Skin epidermis (tissue), 12 donors: ENCODE data around the gene CDK17.
"Not testable (repeated sequence)": the region's sequence is repeated elsewhere in the genome, so short reads cannot be mapped to it uniquely, and the experiment has no call there.

Source experiments
- H3K27ac ChIP-seq, 21 experiments: fragments of 200-600 bp; sonication (generic) in 11 of 21; one replicate each; pipeline ENCODE4 v1.5.0; 2020; ENCODE audit warnings: mild to moderate bottlenecking in 3 of 21, inconsistent platforms in 2 of 21, moderate library complexity in 2 of 21
- H3K4me3 ChIP-seq, 7 experiments: fragments of 200-600 bp; sonication (generic) in 2 of 7; one replicate each; pipeline ENCODE4 v1.5.0; 2020; ENCODE audit warnings: inconsistent platforms in 2 of 7, mild to moderate bottlenecking in 2 of 7, moderate library complexity in 1 of 7

The CDK17 gene

DNA sequence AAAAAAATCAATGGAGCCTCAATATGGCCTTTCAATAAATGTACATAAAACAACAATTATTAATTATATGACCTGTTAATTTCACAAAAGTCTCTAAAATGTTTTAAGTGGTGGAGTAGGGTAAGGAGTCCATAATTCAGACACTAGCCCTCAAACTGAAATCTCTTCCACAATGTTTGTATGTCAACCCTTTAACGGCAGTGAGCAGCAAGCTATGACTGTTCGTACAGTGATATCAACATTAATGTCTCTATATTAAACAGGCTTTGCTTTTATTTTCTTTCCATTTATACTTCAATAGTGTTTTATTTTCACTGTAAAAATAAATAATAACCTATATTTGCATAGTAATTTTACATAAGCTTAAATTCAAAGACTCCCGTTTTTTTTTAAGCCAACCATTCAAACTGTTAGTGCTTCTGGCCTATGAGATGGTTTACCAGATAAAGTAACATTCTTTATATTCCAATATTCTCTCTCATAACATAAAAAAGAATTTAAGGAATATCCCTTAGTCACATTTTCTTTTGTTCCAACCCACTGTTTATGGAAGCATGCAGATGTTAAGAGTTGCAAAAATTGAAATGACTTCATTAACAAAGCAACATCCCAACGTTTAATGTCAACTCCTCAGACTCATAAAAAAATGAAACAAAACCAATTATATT lies 2.3 kb downstream of the CDK17 start:
- H3K27ac ChIP-seq = peak overlapping the region in 18 of 21 experiments; percentile 95 to 100 (median 99)
- peak overlapping the region in 6 of 7 experiments; percentile 70 to 100 (median 92) for H3K4me3 ChIP-seq

DNA sequence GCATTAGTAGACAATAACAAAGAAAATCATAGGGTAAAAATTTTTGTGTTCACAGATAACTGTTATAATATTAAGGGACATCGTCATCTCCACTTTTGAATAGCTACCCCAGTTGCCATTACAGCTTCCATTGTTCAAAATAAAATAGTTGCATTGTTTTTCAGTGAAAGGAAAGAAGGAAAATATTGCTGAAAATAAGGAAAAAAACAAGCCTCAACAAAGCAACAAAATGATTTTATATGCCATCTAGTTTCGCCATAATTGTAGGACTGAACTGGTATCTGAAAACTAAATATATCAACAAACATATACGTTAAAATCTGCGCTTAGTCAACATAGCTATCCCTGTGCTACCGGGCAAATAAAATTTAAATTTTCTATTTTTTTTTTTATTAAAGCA lies 3.3 kb downstream of the CDK17 start:
- no peak overlapping the region for H3K4me3 ChIP-seq
- H3K27ac ChIP-seq = peak overlapping the region in 4 of 21 experiments; percentile 39 to 99 (median 99)

DNA sequence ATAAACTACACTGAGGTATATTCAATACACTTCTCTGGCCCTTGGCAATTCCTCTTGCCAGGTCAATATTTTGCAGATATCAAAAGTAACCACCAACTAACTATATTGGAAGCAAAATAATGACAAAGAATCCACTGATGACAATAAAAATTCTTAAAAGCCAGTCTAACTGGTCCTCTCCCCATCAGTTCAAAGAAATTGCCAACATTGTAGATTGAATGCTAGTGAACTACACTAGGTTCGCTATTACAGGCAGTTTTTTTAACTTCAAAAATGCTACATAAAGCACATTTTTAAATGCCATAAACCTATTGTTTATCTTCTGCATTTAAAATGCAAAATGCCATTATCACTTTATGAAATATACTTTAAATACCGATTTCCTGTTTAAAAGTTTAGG lies 4.0 kb downstream of the CDK17 start:
- Histone ChIP-seq H3K27ac (peak overlapping the region in 2 of 21 experiments; percentile 11 to 17), H3K4me3 (no peak overlapping the region)

DNA sequence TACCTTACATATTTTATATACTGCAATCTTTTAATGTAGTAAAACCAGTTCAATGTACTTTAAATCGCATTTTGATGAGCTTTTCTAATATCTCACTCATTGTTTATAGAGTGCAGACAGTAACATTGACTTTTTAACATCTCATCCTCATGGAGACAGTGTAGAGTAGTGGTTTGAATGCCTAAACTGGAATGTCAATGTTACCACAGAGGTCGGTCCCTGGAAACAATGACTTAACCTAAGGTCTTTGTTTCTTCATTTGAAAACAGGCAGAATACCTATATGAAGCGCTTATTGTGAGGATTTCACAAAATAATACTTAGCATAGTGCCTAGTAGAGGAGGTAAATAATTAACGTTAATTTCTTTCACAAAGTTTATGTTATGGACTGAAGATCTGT lies 5.0 kb downstream of the CDK17 start:
- no peak overlapping the region for H3K4me3 ChIP-seq
- no peak overlapping the region for H3K27ac ChIP-seq

DNA sequence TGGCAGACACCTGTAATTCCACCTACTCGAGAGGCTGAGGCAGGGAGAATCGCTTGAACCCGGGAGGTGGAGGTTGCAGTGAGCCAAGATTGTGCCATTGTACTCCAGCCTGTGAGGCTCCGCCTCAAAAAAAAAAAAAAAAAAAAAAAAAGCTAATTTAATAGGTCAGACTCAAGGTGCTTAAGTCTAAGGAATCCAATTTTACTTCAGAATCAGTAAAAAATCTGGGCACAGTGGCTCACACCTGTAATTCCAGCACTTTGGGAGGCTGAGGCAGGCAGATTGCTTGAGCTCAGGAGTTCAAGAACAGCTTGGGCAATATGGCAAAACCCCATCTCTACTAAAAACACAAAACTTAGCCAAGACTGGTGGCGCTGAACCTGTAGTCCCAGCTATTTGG lies 7.0 kb downstream of the CDK17 start:
- not testable (repeated sequence) for H3K27ac ChIP-seq, H3K4me3 ChIP-seq

DNA sequence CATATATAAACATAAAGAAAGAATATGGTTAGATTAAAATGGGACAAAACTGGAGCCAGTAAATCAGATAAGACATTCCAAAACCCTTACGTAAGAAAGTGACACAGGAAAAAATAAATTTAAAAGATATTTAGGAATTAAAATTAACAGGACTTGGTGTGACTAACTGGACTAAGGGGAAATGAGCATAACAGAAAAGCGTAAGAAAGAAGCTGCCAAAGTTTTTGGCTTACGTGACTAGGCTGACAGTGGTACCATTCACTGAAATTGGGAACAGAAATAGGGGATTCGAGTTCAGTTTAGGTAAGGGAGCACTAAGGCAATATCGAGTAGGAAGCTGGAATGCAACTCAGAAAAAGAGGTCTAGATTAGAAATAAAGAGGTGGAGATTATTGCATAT lies 7.8 kb downstream of the CDK17 start:
- H3K27ac ChIP-seq = no peak overlapping the region
- no peak overlapping the region for H3K4me3 ChIP-seq

DNA sequence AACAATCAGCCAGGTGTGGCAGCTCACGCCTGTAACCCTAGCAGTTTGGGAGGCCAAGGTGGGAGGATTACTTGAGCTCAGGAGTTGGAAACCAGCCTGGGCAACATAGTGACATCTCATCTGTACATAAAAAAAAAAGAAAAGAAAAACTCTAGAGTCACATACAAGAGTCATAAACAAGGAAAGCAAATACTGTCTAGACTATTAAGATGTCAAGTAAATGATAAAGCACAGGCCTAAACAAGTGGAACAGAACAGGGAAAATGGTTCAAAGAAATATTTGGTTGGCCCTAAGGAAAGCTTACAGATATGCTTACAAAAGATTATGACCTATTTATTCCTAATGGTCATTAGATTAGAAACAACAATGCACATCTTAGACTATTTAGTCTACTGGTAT lies 12.3 kb downstream of the CDK17 start:
- Histone ChIP-seq H3K27ac (no peak overlapping the region), H3K4me3 (no peak overlapping the region)

DNA sequence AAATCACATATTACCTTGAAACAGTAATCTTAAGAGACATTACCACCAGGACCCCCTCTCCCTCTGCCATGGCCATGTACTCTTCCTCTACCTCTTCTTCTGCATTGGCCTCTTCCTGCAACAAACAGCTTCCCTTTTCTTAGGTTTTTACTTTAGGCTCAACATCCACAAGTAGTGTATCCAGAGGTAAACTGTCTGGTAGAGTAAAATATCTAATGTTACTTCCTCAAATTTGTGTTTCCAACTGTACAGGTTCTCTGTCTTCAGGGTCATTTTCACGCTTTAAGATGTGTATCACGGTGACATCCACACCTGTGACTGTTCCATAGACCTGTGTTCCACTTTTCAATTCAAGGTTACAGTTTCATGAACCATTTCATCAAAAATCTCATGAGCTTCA lies 13.4 kb downstream of the CDK17 start:
- no peak overlapping the region for H3K4me3 ChIP-seq
- no peak overlapping the region for H3K27ac ChIP-seq

DNA sequence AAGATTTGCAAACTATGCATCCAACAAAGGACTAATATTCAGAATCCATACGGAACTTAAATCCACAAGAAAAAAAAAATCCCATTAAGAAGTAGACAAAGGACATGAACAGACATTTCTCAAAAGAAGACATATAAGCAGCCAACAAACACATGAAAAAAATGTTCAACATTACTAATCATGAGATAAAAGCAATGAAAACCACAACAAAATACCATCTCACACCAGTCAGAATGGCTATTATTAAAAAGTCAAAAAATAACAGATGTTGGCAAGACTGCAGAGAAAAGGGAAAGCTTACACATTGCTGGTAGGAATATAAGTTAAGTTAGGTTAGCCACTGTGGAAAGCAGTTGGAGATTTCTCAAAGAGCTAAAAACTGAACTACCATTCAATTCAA lies 16.2 kb downstream of the CDK17 start:
- no peak overlapping the region for H3K4me3 ChIP-seq
- H3K27ac ChIP-seq = peak overlapping the region in 2 of 21 experiments; percentile 5 to 30

DNA sequence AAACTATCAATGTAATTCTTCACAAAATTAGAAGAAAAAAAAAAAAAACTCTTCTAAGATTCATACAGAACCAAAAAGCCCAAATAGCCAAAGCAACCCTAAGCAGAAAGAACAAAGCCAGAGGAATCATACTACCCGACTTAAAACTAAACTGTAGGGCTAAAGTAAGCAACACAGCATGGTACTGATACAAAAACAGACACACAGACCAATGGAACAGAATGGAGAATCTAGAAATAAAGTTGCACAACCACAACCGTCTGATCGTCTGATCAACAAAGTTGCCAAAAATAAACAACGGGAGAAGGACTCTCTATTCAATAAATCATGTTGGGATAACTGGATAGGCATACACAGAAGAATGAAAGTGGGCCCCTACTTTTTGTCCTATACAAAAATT lies 16.9 kb downstream of the CDK17 start:
- no peak overlapping the region for H3K4me3 ChIP-seq

DNA sequence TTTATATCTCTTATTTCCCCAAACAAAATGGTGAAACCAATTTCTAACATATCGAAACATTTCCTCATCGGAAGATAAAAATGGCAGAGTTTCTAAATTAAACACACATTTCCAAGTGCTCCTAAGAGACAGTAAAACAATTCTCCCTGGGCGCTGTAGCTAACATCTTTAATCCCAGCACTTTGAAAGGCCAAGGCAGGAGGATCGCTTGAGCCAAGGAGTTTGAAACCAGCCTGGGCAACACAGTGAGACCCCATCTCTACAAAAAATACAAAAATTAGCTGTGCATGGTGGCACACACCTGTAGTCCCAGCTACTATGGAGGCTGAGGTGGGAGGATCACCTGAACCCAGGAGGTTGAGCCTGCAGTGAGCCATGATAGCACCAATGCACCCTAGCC lies 20.5 kb downstream of the CDK17 start:
- not testable (repeated sequence) for H3K27ac ChIP-seq, H3K4me3 ChIP-seq

More for the DNA sequence above, 16.9 kb downstream of the CDK17 start:
- H3K27ac ChIP-seq = peak overlapping the region in 3 of 21 experiments; percentile 5 to 30 (median 11)

DNA sequence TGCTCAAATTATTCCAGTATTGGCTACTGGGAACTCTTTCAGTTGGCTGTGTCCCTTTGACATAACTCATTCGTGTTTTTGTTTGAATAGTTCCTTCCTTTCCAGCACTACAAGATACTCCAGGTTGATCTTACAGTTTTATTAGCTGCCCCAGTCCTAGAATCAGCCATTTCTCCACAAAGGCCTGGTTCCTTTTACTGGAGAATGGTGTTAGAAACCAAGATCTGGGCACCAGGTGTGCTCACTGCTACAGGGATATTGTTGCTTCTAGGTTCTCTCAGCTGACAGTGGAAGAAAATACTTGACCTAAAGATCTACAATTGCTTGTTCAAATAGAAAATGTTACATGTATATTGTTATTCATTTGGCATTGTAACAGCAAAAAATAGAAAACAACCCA lies 21.9 kb downstream of the CDK17 start:
- Histone ChIP-seq H3K27ac (peak overlapping the region in 2 of 21 experiments; percentile 21 to 41), H3K4me3 (no peak overlapping the region)

DNA sequence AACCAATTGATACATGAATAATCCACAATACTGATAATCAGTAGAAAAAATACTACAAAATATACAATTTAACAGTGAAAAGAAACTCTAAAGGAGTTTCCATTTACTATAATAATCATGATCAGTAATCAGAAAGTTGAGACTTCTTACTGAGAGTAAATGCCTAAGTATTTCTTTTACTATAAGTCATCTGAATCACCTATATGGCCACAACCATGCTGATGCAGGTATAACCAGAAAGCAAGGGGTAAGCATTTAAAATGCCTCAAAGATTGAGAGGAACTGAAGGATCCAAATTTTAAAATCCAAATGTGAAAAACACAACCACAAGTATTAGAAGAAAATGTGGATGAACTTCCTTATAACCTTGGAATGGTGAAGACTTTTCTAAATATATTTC lies 23.4 kb downstream of the CDK17 start:
- Histone ChIP-seq H3K27ac (peak overlapping the region in 2 of 21 experiments; percentile 4 to 64), H3K4me3 (no peak overlapping the region)

DNA sequence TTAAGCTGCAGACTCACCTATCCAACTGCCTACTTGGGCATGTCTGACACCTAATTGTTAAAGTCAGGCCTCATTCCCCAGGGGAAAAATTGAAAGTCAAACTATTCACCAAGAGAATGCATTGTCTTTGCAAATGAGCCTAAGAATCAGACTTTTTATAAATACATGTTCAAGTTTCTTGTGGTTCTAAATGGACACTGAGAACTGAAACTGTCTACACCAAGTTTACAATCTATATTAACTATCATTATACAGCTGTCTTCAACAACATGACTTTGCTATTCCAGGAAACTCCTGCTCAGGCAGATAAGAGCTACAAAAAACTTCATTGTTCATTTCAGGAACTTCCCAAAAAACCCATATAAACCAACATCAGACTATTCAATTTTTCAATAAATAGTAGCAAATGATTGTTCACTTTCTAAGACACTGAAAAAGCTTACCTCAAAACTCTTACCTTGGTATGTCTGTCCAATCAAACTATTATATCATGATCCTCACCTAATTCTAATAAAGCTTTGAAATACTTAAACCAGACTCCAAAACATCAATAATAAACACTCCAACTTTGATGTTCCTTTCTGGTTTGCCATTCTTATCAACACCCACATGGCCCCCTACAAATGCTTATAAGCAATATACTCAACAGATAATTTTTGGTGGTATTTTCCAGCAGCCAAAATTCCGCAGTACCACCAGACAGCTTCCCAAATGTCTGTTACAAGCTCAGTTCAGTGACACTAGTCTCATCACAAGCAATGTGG lies 24.2 kb downstream of the CDK17 start:
- H3K27ac ChIP-seq = peak overlapping the region in 3 of 21 experiments; percentile 17 to 44 (median 39)
- H3K4me3 ChIP-seq = no peak overlapping the region

DNA sequence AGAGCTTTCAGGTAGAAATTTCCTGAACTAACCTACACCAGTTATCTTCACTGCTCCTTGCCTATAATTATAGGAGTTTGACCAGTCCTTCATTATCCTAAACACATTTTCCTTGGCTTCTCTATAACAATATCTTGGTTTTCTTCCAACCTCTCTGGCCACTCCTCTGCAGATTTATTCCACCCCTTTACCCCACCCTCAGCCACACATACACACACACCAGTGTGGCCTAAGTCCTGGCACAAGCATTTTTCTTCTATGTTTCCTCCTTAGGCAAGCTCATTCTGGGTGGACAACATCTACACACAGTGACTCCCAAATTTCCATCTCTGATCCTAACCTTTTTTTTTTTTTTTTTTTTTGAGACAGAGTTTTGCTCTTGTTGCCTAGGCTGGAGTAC lies 25.1 kb downstream of the CDK17 start:
- Histone ChIP-seq H3K27ac (peak overlapping the region in 1 of 21 experiments; percentile 20), H3K4me3 (no peak overlapping the region)

DNA sequence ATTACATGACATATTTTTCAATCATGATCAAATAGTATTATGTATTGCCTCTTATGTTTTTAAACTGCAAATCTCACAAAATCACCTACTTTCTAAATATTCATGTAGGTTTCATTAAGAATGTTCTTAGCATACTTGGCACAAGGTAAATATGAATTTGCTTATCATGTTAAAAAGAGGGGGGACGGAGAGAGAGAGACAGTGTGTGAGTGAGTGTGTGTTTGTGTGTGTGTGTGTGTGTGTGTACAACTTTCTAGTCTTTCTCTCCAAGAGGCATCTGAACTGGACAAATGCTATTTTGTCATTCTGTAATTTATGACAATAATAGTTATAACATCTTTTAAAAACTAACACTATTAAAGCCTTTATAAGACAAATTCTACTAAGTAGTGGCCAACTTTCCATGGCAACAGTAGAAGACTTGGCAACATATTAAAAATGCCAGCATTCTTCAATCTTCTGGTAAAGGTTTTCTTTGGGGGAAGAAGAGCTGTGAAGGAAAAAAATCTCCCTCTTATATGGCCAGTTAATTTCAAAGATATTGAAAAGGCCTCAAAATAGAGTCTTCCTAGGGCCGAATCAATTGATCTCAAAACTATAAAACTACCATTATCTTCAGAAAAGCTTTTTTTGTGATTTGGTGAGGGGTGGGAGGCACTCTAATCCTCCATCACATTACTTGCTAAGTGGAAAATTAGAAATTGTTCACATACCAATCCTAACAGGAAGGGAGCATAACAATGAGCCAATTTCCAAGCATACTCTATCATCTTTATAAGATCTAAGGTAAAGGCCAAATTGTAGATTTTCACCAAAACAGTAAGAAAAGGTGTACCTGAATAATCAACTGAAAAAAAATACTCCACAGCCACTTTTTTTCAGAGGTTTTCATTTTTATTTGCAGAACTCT lies 28.2 kb downstream of the CDK17 start:
- Histone ChIP-seq H3K27ac (no peak overlapping the region), H3K4me3 (no peak overlapping the region)

DNA sequence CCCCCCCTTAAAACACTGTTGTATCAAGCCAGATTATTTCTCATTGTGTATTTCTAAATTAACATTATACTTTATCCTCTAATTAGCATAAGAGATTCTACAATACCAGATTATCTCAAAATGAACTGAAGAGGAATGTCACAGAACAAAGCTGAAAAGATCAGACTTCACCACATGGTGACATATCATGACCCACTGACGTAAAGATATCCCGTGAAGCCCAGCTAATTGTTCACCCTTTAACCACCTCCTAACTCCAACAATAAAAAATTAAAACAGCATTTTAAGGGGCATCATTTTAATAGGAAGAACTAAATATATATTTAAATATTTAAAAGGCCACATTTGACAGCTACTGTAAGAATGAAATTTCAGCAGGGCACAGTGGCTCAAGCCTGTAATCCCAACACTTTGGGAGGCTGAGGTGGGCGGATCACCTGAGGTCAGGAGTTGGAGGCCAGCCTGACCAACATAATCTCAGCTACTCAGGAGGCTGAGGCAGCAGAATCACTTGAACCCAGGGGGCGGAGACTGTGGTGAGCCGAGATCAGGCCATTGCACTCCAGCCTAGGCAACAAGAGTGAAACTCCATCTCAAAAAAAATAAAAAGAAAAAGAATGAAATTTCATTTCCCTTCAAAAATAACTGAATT lies 29.0 kb downstream of the CDK17 start:
- H3K27ac ChIP-seq = no peak overlapping the region

DNA sequence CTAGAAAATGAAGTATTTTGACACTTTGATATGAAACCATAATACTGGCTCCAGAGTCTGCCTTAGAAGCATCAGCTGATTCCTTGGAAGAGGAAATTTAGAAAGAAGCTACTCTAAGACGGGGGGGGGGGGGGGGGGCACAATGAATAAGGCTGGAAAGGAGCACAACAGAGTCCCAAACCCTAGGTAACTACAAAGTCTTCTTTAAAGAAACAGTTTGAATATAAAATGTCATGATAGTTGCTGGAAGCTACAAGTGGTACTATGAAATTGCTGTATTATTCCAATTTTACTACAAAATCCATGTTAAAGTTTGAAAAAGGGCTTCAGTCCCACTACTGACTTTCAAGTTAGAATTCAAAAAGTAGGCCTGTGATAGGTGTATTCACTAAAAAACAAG lies 31.6 kb downstream of the CDK17 start:
- H3K27ac ChIP-seq = no peak overlapping the region
- no peak overlapping the region for H3K4me3 ChIP-seq

More for the DNA sequence above, 29.0 kb downstream of the CDK17 start:
- no peak overlapping the region for H3K4me3 ChIP-seq

DNA sequence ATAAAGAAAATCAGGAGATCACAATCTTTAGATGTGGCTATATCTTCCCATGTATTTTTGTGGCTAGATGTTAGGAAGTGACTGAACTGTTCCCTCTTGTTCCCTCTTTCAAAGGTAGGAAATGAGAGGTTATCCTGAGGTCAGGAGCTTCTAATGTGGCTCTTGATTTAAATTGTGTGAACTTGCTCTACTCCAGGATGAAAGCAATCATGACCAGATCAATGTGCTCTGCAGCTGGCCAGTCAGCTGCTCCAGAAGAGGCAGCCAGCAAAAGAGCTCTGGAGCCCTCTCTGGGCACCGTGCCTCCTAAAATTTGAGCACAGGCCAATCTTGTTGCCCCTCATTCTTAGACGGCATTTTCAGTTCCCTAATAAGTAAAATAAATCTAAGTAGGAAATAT lies 32.0 kb downstream of the CDK17 start:
- no peak overlapping the region for H3K27ac ChIP-seq
- H3K4me3 ChIP-seq = no peak overlapping the region

DNA sequence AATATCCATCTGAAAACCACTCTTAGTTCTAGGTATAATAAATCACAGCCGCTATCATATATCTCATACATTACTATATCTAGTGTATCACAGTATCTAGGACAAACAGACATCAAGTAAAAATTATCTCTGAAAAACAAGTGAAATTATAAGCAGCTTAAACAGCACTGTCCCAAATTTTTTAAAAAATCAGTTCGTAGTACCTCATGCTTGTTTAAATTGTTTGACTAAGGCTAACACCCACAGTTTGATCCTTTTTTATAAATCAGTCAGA lies 33.9 kb downstream of the CDK17 start:
- Histone ChIP-seq H3K4me3 (no peak overlapping the region), H3K27ac (no peak overlapping the region)
